HG03064 (cell line): ENCODE results near the gene MAPK1IP1L.

Experiments
- ATAC-seq: cut with Tn5 transposase; IDR thresholded peaks from one replicate; pipeline ENCODE4 v1.9.1; 2021; ENCODE audit warnings: low read depth; ENCODE audit not compliant: unreplicated experiment

Gene MAPK1IP1L

GRCh38 chr14:55118761-55119160 is 67.3 kb downstream of the MAPK1IP1L start:
- ATAC-seq: no peak
